Dermis blood vessel endothelial cell (primary cell): Measurements from ENCODE around the gene SMG1. TPM values are rescaled to one million over a fixed set of nuclear protein-coding genes. Genes with fewer than 3 reads are reported as not detected.
"Not testable (repeated sequence)": the region's sequence is repeated elsewhere in the genome, so short reads cannot be mapped to it uniquely, and the experiment has no call there.

Experiments used
- DNase-seq: peaks from one replicate; pipeline ENCODE4 v3.0.0; 2010
- total RNA-seq: library from RNA; depleted of rRNA; stranded (reverse); fragments of >200 nt; gene quantifications from 2 replicates; pipeline ENCODE4 v1.2.3, GENCODE V29; 2014

The SMG1 gene
- total RNA-seq, 1 donor from 2014 or later: 87.0 TPM

DNA sequence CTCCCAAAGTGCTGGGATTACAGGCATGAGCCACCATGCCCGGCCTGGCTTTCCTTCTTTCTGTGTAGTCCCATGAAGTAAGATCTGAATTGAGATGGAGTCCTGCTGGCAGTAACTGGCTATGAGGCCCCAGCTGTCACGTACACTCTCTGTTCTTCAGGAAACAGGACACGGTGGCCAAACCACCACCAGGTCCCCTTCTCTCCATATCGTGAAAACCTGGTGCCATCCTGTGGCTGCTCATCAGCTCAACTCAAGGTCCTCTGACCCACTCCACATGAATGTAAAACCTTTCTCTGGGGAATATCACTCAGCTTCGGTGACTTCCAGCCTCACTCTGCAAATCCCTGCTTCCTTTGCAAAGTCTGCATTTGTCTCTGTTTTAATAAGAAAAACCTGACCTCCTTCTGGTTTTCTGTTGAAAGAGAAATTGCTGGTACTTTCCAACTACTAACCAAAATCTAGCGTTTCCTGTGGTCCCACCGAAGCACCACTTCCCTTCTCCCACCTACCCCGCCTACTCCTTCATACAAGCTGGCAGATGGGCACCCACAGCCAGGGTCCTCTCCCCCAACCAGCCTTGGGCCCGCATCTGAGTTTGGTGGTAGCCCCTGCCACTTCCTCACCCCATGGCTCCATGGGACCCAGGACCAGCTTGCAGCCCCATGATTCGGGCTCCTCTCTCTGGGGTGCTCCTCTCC, 168.1 kb downstream of the SMG1 start:
- not testable (repeated sequence) for DNase-seq

- DNase-seq: not testable (repeated sequence)
Measured at GRCh38 chr16:18756639-18757038, 169.6 kb downstream of the SMG1 start.

Other genes with a start within 250 kb of the SMG1 start
- gene RPS15A, start 136.1 kb downstream of the SMG1 start, total RNA-seq: 1,454 and 3,996 TPM in 2 replicates
- 795 and 1,035 TPM in 2 replicates for gene ARL6IP1, start 124.9 kb downstream of the SMG1 start, total RNA-seq
- 4.4 and 6.5 TPM in 2 replicates for gene TMC7, start 57.5 kb upstream of the SMG1 start, total RNA-seq
- gene COQ7, start 141.2 kb upstream of the SMG1 start, total RNA-seq: 23.5 and 32.1 TPM in 2 replicates
- 40.2 and 51.3 TPM in 2 replicates for gene ITPRIPL2, start 187.6 kb upstream of the SMG1 start, total RNA-seq
- gene SYT17, start 241.8 kb upstream of the SMG1 start, total RNA-seq: 2.2 and 2.9 TPM in 2 replicates